Aorta (tissue), 5 donors: ENCODE data around the gene STAG3. TPM values are rescaled to one million over a fixed set of nuclear protein-coding genes. Genes with fewer than 3 reads are reported as not detected.
"Not testable (repeated sequence)": the region's sequence is repeated elsewhere in the genome, so short reads cannot be mapped to it uniquely, and the experiment has no call there.

Source experiments
- ATAC-seq: fragments of 200-7000 bp; cut with Tn5 transposase; one replicate; pipeline ENCODE4 v1.9.1; 2022; ENCODE audit warnings: moderate library complexity; ENCODE audit not compliant: low FRiP score
- DNase-seq, 2 donors: peaks; one replicate each; pipeline ENCODE4 v3.0.0-alpha.2; 2020
- H3K27ac ChIP-seq, 2 donors: one replicate each; pipeline ENCODE4 v1.5.1; 2013; ENCODE audit warnings: low read length in 2 of 2, mild to moderate bottlenecking in 2 of 2, moderate library complexity in 2 of 2, control low read depth in 1 of 2, inconsistent platforms in 1 of 2, low read depth in 1 of 2
- H3K27me3 ChIP-seq, 2 donors: one replicate each; pipeline ENCODE4 v1.6.1; 2013; ENCODE audit warnings: control low read depth in 1 of 2, low read length in 1 of 2, mild to moderate bottlenecking in 1 of 2, moderate library complexity in 1 of 2; ENCODE audit not compliant: insufficient read depth in 2 of 2, control insufficient read depth in 1 of 2
- H3K36me3 ChIP-seq, 2 donors: one replicate each; pipeline ENCODE4 v1.6.1; 2013; ENCODE audit warnings: control low read depth in 1 of 2, low read length in 1 of 2, mild to moderate bottlenecking in 1 of 2; ENCODE audit not compliant: insufficient read depth in 2 of 2, control insufficient read depth in 1 of 2
- H3K4me1 ChIP-seq, 2 donors: one replicate each; pipeline ENCODE4 v1.6.1; 2013; ENCODE audit warnings: low read length in 2 of 2, control low read depth in 1 of 2, mild to moderate bottlenecking in 1 of 2, moderate library complexity in 1 of 2; ENCODE audit not compliant: insufficient read depth in 2 of 2, control insufficient read depth in 1 of 2
- H3K4me3 ChIP-seq, 2 donors: one replicate each; pipeline ENCODE4 v1.5.1; 2013; ENCODE audit warnings: low read length in 2 of 2, control low read depth in 1 of 2, mild to moderate bottlenecking in 1 of 2
- H3K9me3 ChIP-seq: one replicate; pipeline ENCODE4 v1.6.1; 2013; ENCODE audit warnings: mild to moderate bottlenecking, low read length; ENCODE audit not compliant: control insufficient read depth
- WGBS, 2 donors: extraction: QIAGEN DNeasy Blood & Tissue Kit; methylation state at CpG; one replicate each; pipeline ENCODE4 v1.1.7; 2013; 5-methylcytosine and 5-hydroxymethylcytosine counted together
- intact Hi-C, 2 donors: fragments of 100-400 bp; cut with DNase I; formaldehyde crosslinking; loops; one replicate each; pipeline versions ENCODE4 v1.14.2 to v1.15.0; 2022
- long read RNA-seq, 2 donors: library from polyadenylated mRNA; unstranded; transcript quantifications; one replicate each; pipeline ENCODE4 v2.0.0, GENCODE V29; 2020 to 2021
- polyA plus RNA-seq, 2 donors: library from polyadenylated mRNA; stranded (reverse); fragments of 200-250 nt; gene quantifications; one replicate each; pipeline ENCODE4 v1.2.3, GENCODE V29; 2013
- total RNA-seq, 2 donors: library from RNA; stranded (reverse); fragmentation: NEBNext Ultra II Directional; extraction: Animal tissue kit (Norgen Biotek cat#: 25700); gene quantifications; one replicate each; pipeline ENCODE4 v1.2.1, GENCODE V29; 2021
- donor health status: healthy with polysubstance abuse.
- donor health status: Bipolar disorder and iron deficiency.
- donor health status: DM: no; HTN: no; CAD: no.
- donor health status: DM: no; HTN: no; CAD: no.
- donor health status: DM: yes; HTN: yes; CAD: no.

The STAG3 gene, protein sequence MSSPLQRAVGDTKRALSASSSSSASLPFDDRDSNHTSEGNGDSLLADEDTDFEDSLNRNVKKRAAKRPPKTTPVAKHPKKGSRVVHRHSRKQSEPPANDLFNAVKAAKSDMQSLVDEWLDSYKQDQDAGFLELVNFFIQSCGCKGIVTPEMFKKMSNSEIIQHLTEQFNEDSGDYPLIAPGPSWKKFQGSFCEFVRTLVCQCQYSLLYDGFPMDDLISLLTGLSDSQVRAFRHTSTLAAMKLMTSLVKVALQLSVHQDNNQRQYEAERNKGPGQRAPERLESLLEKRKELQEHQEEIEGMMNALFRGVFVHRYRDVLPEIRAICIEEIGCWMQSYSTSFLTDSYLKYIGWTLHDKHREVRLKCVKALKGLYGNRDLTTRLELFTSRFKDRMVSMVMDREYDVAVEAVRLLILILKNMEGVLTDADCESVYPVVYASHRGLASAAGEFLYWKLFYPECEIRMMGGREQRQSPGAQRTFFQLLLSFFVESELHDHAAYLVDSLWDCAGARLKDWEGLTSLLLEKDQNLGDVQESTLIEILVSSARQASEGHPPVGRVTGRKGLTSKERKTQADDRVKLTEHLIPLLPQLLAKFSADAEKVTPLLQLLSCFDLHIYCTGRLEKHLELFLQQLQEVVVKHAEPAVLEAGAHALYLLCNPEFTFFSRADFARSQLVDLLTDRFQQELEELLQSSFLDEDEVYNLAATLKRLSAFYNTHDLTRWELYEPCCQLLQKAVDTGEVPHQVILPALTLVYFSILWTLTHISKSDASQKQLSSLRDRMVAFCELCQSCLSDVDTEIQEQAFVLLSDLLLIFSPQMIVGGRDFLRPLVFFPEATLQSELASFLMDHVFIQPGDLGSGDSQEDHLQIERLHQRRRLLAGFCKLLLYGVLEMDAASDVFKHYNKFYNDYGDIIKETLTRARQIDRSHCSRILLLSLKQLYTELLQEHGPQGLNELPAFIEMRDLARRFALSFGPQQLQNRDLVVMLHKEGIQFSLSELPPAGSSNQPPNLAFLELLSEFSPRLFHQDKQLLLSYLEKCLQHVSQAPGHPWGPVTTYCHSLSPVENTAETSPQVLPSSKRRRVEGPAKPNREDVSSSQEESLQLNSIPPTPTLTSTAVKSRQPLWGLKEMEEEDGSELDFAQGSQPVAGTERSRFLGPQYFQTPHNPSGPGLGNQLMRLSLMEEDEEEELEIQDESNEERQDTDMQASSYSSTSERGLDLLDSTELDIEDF
- 1 to 10 TPM in 1 of 2 donors, under 1 TPM in 1; 0.96 to 1.5 TPM for total RNA-seq
- polyA plus RNA-seq = 1 to 10 TPM in 1 of 2 donors, under 1 TPM in 1; 0.13 to 1.7 TPM
- long read RNA-seq, donor 1, partial matches to known transcripts = 0 of 11 reads
- long read RNA-seq, donor 1, other reads (novel, unspliced or antisense) = 11 of 11 reads
- long read RNA-seq, donor 2, partial matches to known transcripts = 0 of 12 reads
- long read RNA-seq, donor 2, other reads (novel, unspliced or antisense) = 12 of 12 reads

DNA sequence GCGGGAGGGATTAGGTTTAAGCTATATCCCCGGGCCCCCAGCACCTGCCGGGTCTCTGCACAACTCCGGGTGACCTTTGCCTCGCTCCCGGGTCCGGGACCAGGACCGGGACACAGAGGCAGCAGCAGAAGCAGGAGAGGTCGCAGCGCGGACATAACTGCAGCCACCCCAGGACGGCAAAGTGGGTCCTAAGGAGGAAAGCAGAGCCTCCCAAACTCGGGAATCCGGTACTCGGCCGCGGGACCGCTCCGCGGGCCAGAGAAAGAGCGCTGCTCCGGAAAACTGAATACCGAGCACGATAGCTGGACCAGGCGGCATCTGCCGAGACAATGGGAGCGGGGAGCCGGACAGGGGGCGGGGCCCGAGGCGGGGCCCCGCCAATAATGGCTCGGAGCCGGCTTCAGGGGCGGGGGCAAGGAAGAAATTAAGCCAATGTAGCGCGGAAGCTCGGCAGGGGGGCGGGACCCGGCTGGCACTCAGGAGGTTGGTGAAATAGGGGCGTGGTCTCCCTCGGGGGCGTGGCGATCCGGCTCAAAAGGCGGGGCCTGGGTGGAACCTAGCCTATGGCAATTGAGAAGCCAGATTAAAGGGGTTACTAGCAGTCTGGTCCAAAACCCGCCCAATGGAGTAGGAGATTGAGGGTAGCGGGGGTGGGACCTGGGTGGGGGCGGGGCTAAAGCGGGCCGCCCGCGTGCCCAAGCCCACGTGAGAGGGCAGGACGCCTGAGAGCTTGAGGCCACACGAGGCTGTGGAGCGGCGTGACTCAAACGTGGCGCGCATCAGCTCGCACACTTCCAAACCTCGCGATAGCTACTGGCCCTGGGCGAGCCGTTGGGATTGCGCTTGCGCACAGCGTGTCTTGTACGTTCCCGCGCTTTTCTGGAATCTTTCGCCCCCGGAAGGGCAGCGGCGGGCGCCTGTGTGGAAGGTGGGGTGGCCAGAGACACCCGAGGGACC is at the start of gene STAG3, which contains the start of gene GPC2:
TSS of gene STAG3 (plus strand) at position 874 of the 957 bp plus-strand sequence. CDS start 2,639 bp downstream, outside the sequence.
TSS of gene GPC2 (minus strand) at position 337 of the 957 bp plus-strand sequence. CDS start at position 155, 182 bp downstream.
- Histone ChIP-seq H3K27ac (no peak within 1 kb of the TSS), H3K4me1 (no peaks in the 10 kb centered on the region), H3K27me3 (no peaks in the 10 kb centered on the region), H3K36me3 (no peaks in the 10 kb centered on the region), H3K9me3 (no peaks in the 10 kb centered on the region), H3K4me3 (peak within 1 kb of the TSS in 1 of 2 donors; percentile 31)
- intact Hi-C loops = no loop called here
- ATAC-seq (peak; percentile 95), DNase-seq (peak; percentile 97 to 98)
- 3% methylated on average over 75 to 78 of the region's 78 CpGs for WGBS, 2 donors

DNA sequence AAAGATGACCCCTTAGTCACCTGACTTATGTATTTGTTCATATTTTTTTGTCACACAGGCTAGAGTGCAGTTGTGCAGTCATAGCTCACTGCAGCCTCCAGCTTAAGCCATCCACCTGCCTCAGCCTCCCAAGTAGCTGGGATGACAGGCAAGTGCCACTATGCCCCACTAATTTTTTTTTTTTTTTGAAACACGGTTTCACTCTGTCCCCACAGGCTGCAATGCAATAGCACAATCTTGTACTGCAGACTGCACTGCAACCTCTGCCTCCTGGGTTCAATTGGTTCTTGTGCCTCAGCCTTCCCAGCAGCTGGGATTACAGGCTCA is 49.1 kb upstream of the STAG3 start:
- Histone ChIP-seq H3K4me1 (no peaks in the 10 kb centered on the region), H3K27me3 (no peaks in the 10 kb centered on the region), H3K4me3 (no peak overlapping the region), H3K36me3 (no peaks in the 10 kb centered on the region), H3K27ac (no peak overlapping the region), H3K9me3 (no peaks in the 10 kb centered on the region)
- ATAC-seq (no peak), DNase-seq (no peak)
- WGBS, 2 donors = 47 to 50% methylated on average over 1 of the region's 1 CpG
- intact Hi-C loops = loop anchor here in 1 of 2 donors (5.0 kb wide), 1 partner anchor 36 kb away; no protein-coding TSS in a partner anchor

DNA sequence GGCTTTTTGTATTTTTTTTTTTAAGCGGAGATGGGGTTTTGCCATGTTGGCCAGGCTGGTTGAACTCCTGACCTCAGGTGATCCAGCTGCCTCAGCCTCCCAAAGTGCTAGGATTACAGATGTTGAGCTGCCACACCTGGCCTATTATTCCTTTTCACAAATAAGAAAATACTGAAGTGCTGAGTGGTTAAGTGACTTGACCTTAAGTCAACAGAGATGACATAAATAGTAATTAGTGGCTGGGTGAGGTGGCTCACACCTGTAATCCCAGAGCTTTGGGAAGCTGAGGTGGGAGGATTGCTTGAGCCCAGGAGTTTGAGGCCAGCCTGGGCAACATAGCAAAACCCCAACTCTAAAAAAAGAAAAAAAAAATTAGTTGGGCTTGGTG is 47.5 kb upstream of the STAG3 start:
- intact Hi-C loops = loop anchor here (2.0 to 10.0 kb wide), 2 partner anchors 85 to 139 kb away; partner anchors contain the start of gene PVRIG (in 1 of the 2)
- H3K27me3 ChIP-seq, H3K27ac ChIP-seq, ATAC-seq, H3K9me3 ChIP-seq, H3K4me3 ChIP-seq, DNase-seq, H3K4me1 ChIP-seq, H3K36me3 ChIP-seq: not testable (repeated sequence)
- 95 to 97% methylated on average over 1 of the region's 1 CpG for WGBS, 2 donors

DNA sequence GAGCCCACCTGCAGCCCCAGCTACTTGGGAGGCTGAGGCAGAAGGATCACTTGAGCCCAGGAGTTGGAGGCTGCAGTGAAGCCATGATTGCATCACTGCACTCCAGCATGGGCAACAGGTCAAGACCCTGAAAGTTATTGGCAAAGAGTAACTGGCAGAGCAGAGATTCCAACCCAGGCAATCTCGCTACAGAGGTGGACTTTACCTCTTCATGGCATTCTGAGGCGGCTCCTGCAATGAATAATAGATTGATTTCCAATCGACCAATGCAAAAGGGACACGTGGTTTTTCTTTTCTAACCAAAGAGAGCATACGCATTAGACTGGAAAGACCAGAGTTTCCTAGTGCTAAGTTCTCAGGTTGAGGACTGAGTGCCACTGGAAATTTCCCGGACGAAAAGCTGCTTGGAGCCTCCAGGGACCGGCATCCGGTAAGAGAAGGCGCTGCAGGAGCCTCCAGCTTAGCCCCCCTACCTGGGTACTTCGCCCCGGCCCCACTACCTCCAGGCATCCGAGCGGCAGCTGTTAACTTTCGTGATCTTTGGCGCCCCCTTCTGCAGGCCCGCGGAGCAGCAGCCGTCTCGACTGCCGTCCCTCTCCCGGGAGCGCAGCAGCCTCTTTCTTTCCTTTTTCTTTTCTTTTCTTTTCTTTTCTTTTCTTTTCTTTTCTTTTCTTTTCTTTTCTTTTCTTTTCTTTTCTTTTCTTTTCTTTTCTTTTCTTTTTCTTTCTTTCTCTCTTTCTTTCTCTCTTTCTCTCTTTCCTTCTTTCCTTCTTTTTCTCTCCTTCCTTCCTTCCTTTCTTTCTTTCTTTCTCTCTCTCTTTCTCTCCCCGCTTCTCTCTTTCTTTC is 46.9 kb upstream of the STAG3 start:
- Histone ChIP-seq H3K36me3 (no peaks in the 10 kb centered on the region), H3K4me1 (no peaks in the 10 kb centered on the region), H3K4me3 (no peak overlapping the region), H3K27ac (no peak overlapping the region), H3K9me3 (no peaks in the 10 kb centered on the region), H3K27me3 (no peaks in the 10 kb centered on the region)
- DNase-seq = peak; percentile 86 to 95
- intact Hi-C loops = loop anchor here (2.0 to 10.0 kb wide), 2 partner anchors 84 to 140 kb away; partner anchors contain the start of gene PVRIG (in 1 of the 2)
- WGBS, 2 donors = 9 to 11% methylated on average over 24 of the region's 24 CpGs
- peak; percentile 54 for ATAC-seq

DNA sequence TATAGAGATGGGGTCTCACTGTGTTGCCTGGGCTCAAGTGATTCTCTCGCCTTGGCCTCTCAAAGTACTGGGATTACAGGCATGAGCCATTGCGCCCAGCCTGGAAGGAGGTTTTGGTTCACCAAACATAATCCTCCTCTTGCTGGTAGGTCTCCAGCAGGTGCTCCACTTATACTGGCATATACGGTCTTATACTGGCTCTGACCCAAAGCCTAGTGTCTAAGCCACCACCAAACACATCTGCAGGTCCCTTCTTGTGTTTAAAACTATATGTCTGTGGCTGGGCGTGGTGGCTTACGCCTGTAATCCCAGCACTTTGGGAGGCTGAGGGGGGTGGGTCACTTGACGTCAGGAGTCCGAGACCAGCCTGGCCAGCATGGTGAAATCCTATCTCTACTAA is 45.6 kb upstream of the STAG3 start:
- intact Hi-C loops = loop anchor here (2.0 to 10.0 kb wide), 2 partner anchors 83 to 85 kb away; partner anchors contain the start of gene PVRIG (in 1 of the 2)
- H3K9me3 ChIP-seq = no peaks in the 10 kb centered on the region
- ATAC-seq (no peak), DNase-seq (no peak)
- WGBS, 2 donors = 61 to 64% methylated on average over 7 of the region's 7 CpGs
- no peak overlapping the region for H3K4me3 ChIP-seq
- no peak overlapping the region for H3K27ac ChIP-seq
- no peaks in the 10 kb centered on the region for H3K4me1 ChIP-seq
- no peaks in the 10 kb centered on the region for H3K36me3 ChIP-seq
- no peaks in the 10 kb centered on the region for H3K27me3 ChIP-seq

DNA sequence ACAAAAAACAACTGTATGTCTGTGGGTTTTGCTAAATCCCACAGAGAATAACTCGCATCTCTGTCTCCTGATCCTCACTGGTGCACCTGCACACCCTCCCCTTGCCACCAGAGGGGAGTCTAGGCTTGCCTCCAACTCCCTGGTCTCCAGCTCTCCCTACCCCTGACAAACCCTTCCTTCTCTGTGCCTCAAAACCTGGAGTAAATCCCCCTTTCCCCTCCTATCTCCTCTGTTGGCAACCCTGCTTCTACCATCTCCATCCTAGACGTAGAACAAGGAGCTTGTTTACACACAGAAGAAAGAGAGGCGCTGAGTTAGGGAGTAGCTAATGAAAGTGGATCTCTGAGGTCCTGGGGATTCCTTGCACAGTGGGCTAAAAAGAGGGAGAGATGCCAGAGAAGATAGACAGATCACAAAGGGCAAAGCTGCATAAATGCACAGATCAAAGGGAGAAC is 45.0 kb upstream of the STAG3 start:
- Histone ChIP-seq H3K36me3 (no peaks in the 10 kb centered on the region), H3K4me1 (no peaks in the 10 kb centered on the region), H3K27me3 (no peaks in the 10 kb centered on the region), H3K27ac (no peak overlapping the region), H3K9me3 (no peaks in the 10 kb centered on the region), H3K4me3 (no peak overlapping the region)
- DNase-seq (no peak), ATAC-seq (no peak)
- intact Hi-C loops = loop anchor here (2.0 to 10.0 kb wide), 2 partner anchors 82 to 84 kb away; partner anchors contain the start of gene PVRIG (in 1 of the 2)
- WGBS, 2 donors = 20 to 23% methylated on average over 3 of the region's 3 CpGs
